Trophoblast cell (in vitro differentiated cells and primary cell): ENCODE measurements around the gene DMXL2.

ENCODE experiments used
- DNase-seq, 2 donors: peaks; one replicate each; pipeline ENCODE4 v3.0.0-alpha.2; 2016
- H2AFZ ChIP-seq: 2 replicates; pipeline ENCODE4 v1.6.1; 2013; ENCODE audit warnings: low read length, moderate library complexity, mild to moderate bottlenecking; ENCODE audit not compliant: insufficient read depth, poor library complexity
- H2AK5ac ChIP-seq: 2 replicates; pipeline ENCODE4 v1.6.1; 2013; ENCODE audit warnings: mild to moderate bottlenecking, low read length
- H2BK120ac ChIP-seq: 2 replicates; pipeline ENCODE4 v1.6.1; 2013; ENCODE audit warnings: low read length, mild to moderate bottlenecking, moderate library complexity; ENCODE audit not compliant: insufficient read depth, poor library complexity
- H2BK12ac ChIP-seq: 2 replicates; pipeline ENCODE4 v1.6.1; 2013; ENCODE audit warnings: mild to moderate bottlenecking, low read length, moderate library complexity
- H2BK5ac ChIP-seq: 2 replicates; pipeline ENCODE4 v1.6.1; 2013; ENCODE audit warnings: low read length, low read depth, moderate library complexity, mild to moderate bottlenecking; ENCODE audit not compliant: poor library complexity
- H3K14ac ChIP-seq: 2 replicates; pipeline ENCODE4 v1.6.1; 2013; ENCODE audit warnings: mild to moderate bottlenecking, low read length
- H3K18ac ChIP-seq: 2 replicates; pipeline ENCODE4 v1.6.1; 2013; ENCODE audit warnings: mild to moderate bottlenecking, low read length
- H3K23ac ChIP-seq: 2 replicates; pipeline ENCODE4 v1.6.1; 2013; ENCODE audit warnings: low read length
- H3K27ac ChIP-seq: 2 replicates; pipeline ENCODE4 v1.5.1; 2013; ENCODE audit warnings: low read depth, mild to moderate bottlenecking, inconsistent platforms, low read length, moderate library complexity
- H3K27me3 ChIP-seq: 2 replicates; pipeline ENCODE4 v1.6.1; 2013; ENCODE audit warnings: inconsistent platforms, mild to moderate bottlenecking, low read length, moderate library complexity; ENCODE audit not compliant: insufficient read depth
- H3K36me3 ChIP-seq, 2 experiments: 1 replicate in 1 of 2; 2 replicates in 1 of 2; pipeline ENCODE4 v1.6.1; 2013; ENCODE audit warnings: low read length in 2 of 2, mild to moderate bottlenecking in 2 of 2, moderate library complexity in 1 of 2; ENCODE audit not compliant: insufficient read depth in 2 of 2, control insufficient read depth in 1 of 2
- H3K4ac ChIP-seq: 2 replicates; pipeline ENCODE4 v1.6.1; 2013; ENCODE audit warnings: low read depth, mild to moderate bottlenecking, low read length, moderate library complexity
- H3K4me1 ChIP-seq, 2 experiments: 1 replicate in 1 of 2; 2 replicates in 1 of 2; pipeline ENCODE4 v1.6.1; 2013; ENCODE audit warnings: low read length in 2 of 2, mild to moderate bottlenecking in 2 of 2, moderate library complexity in 1 of 2; ENCODE audit not compliant: insufficient read depth in 2 of 2, control insufficient read depth in 1 of 2
- H3K4me2 ChIP-seq: 2 replicates; pipeline ENCODE4 v1.6.1; 2013; ENCODE audit warnings: inconsistent platforms, mild to moderate bottlenecking, low read length, moderate library complexity
- H3K4me3 ChIP-seq: 2 replicates; pipeline ENCODE4 v1.5.1; 2013; ENCODE audit warnings: mild to moderate bottlenecking, low read depth, low read length, inconsistent platforms
- H3K79me1 ChIP-seq: one replicate; pipeline ENCODE4 v1.6.1; 2013; ENCODE audit warnings: low read length
- H3K79me2 ChIP-seq: 2 replicates; pipeline ENCODE4 v1.6.1; 2013; ENCODE audit warnings: low read length, mild to moderate bottlenecking; ENCODE audit not compliant: control insufficient read depth, insufficient read depth, poor library complexity
- H3K9ac ChIP-seq: 2 replicates; pipeline ENCODE4 v1.6.1; 2013; ENCODE audit warnings: mild to moderate bottlenecking, low read length
- H3K9me3 ChIP-seq: 2 replicates; pipeline ENCODE4 v1.6.1; 2013; ENCODE audit warnings: low read depth, mild to moderate bottlenecking, control low read depth, inconsistent platforms, low read length; ENCODE audit not compliant: insufficient read depth
- H4K12ac ChIP-seq: 2 replicates; pipeline ENCODE4 v1.6.1; 2013; ENCODE audit warnings: low read depth, mild to moderate bottlenecking, low read length, moderate library complexity
- H4K8ac ChIP-seq: 2 replicates; pipeline ENCODE4 v1.6.1; 2013; ENCODE audit warnings: low read depth, mild to moderate bottlenecking, low read length, moderate library complexity
- H4K91ac ChIP-seq: one replicate; pipeline ENCODE4 v1.6.1; 2013; ENCODE audit warnings: low read depth, mild to moderate bottlenecking, low read length, moderate library complexity
- WGBS: extraction: QIAGEN DNeasy Blood & Tissue Kit; methylation state at CpG from one replicate; pipeline ENCODE4 v1.1.7; 2013; ENCODE audit warnings: missing lambda C conversion rate; ENCODE audit not compliant: insufficient read length, insufficient coverage; ENCODE audit errors: extremely low coverage; 5-methylcytosine and 5-hydroxymethylcytosine counted together

Gene DMXL2

GRCh38 chr15:51491941-51492340 is 130.6 kb downstream of the DMXL2 start:
- H3K4ac ChIP-seq, result no peak overlapping the region
- H2BK12ac ChIP-seq, result no peak overlapping the region
- H2BK120ac ChIP-seq, result no peak overlapping the region
- H3K79me2 ChIP-seq, result no peaks in the 10 kb centered on the region
- no peak overlapping the region for H3K4me2 ChIP-seq
- H4K91ac ChIP-seq, result no peak overlapping the region
- H4K8ac ChIP-seq, result no peak overlapping the region
- H3K27ac ChIP-seq, result no peak overlapping the region
- H3K9ac ChIP-seq, result peak overlapping the region; percentile 12
- H3K36me3 ChIP-seq, result no peaks in the 10 kb centered on the region
- no CpG with 5 or more reads among the region's 5 CpGs for WGBS
- no peak overlapping the region for H2AFZ ChIP-seq
- no peak overlapping the region for H3K4me3 ChIP-seq
- H2BK5ac ChIP-seq, result no peak overlapping the region
- H3K23ac ChIP-seq, result no peak overlapping the region
- no peak overlapping the region for H2AK5ac ChIP-seq
- no peaks in the 10 kb centered on the region for H3K4me1 ChIP-seq
- no peak overlapping the region for H4K12ac ChIP-seq
- no peak overlapping the region for H3K18ac ChIP-seq
- H3K9me3 ChIP-seq, result no peaks in the 10 kb centered on the region
- no peak overlapping the region for H3K14ac ChIP-seq
- no peaks in the 10 kb centered on the region for H3K27me3 ChIP-seq
- DNase-seq, result no peak
- no peaks in the 10 kb centered on the region for H3K79me1 ChIP-seq

GRCh38 chr15:51484781-51485180 is 137.8 kb downstream of the DMXL2 start:
- H2BK12ac ChIP-seq, result no peak overlapping the region
- no peak overlapping the region for H4K12ac ChIP-seq
- H2AFZ ChIP-seq, result no peak overlapping the region
- no peak overlapping the region for H3K4me3 ChIP-seq
- H2BK5ac ChIP-seq, result no peak overlapping the region
- no peaks in the 10 kb centered on the region for H3K27me3 ChIP-seq
- H3K4me2 ChIP-seq, result no peak overlapping the region
- no peak overlapping the region for H2BK120ac ChIP-seq
- no peak overlapping the region for H3K18ac ChIP-seq
- H3K9me3 ChIP-seq, result peaks cover 1% of the 10 kb centered on the region
- no peak overlapping the region for H3K27ac ChIP-seq
- H4K8ac ChIP-seq, result no peak overlapping the region
- no CpG with 5 or more reads among the region's 1 CpG for WGBS
- H3K14ac ChIP-seq, result no peak overlapping the region
- no peaks in the 10 kb centered on the region for H3K4me1 ChIP-seq
- no peak for DNase-seq
- no peak overlapping the region for H3K23ac ChIP-seq
- H3K4ac ChIP-seq, result no peak overlapping the region
- H4K91ac ChIP-seq, result no peak overlapping the region
- H3K36me3 ChIP-seq, result no peaks in the 10 kb centered on the region
- no peaks in the 10 kb centered on the region for H3K79me2 ChIP-seq
- H3K9ac ChIP-seq, result no peak overlapping the region
- H3K79me1 ChIP-seq, result no peaks in the 10 kb centered on the region
- no peak overlapping the region for H2AK5ac ChIP-seq

GRCh38 chr15:51483985-51484384 is 138.6 kb downstream of the DMXL2 start:
- Histone ChIP-seq H3K79me1 (no peaks in the 10 kb centered on the region), H3K18ac (no peak overlapping the region), H3K27me3 (no peaks in the 10 kb centered on the region), H3K27ac (no peak overlapping the region), H3K23ac (no peak overlapping the region), H2BK5ac (no peak overlapping the region), H4K12ac (no peak overlapping the region), H3K4me3 (no peak overlapping the region), H3K9me3 (peaks cover 1% of the 10 kb centered on the region), H3K14ac (no peak overlapping the region), H3K36me3 (no peaks in the 10 kb centered on the region), H2AFZ (no peak overlapping the region), H3K4me2 (no peak overlapping the region), H4K91ac (no peak overlapping the region), H3K79me2 (no peaks in the 10 kb centered on the region), H2BK12ac (no peak overlapping the region), H3K4ac (no peak overlapping the region), H2BK120ac (no peak overlapping the region), H3K4me1 (no peaks in the 10 kb centered on the region), H2AK5ac (no peak overlapping the region), H4K8ac (no peak overlapping the region), H3K9ac (no peak overlapping the region)
- WGBS, result no CpG with 5 or more reads among the region's 3 CpGs
- DNase-seq, result no peak

GRCh38 chr15:51483520-51483919 is 139.1 kb downstream of the DMXL2 start:
- no peak overlapping the region for H3K14ac ChIP-seq
- no peak overlapping the region for H2AFZ ChIP-seq
- H4K91ac ChIP-seq, result no peak overlapping the region
- H3K4ac ChIP-seq, result no peak overlapping the region
- H3K9me3 ChIP-seq, result peaks cover 1% of the 10 kb centered on the region
- H3K23ac ChIP-seq, result no peak overlapping the region
- H3K79me1 ChIP-seq, result no peaks in the 10 kb centered on the region
- no peak overlapping the region for H3K27ac ChIP-seq
- no peak overlapping the region for H2AK5ac ChIP-seq
- no peaks in the 10 kb centered on the region for H3K36me3 ChIP-seq
- no peak overlapping the region for H4K12ac ChIP-seq
- no peaks in the 10 kb centered on the region for H3K79me2 ChIP-seq
- no peak overlapping the region for H2BK12ac ChIP-seq
- no peak overlapping the region for H3K9ac ChIP-seq
- no peak overlapping the region for H2BK120ac ChIP-seq
- H3K4me1 ChIP-seq, result no peaks in the 10 kb centered on the region
- no peak overlapping the region for H3K4me3 ChIP-seq
- no peak overlapping the region for H3K18ac ChIP-seq
- H4K8ac ChIP-seq, result no peak overlapping the region
- H3K27me3 ChIP-seq, result no peaks in the 10 kb centered on the region
- no CpG with 5 or more reads among the region's 8 CpGs for WGBS
- H2BK5ac ChIP-seq, result no peak overlapping the region
- H3K4me2 ChIP-seq, result no peak overlapping the region
- DNase-seq, result no peak
